NCI-H128 (cell line): ENCODE data around the gene IDS.
"Not testable (repeated sequence)": the region's sequence is repeated elsewhere in the genome, so short reads cannot be mapped to it uniquely, and the experiment has no call there.

ENCODE experiments used
- DNase-seq: peaks from one replicate; lab custom pipeline; 2025; ENCODE audit not compliant: unreplicated experiment; lab: John Stamatoyannopoulos, UW

The IDS gene

DNA sequence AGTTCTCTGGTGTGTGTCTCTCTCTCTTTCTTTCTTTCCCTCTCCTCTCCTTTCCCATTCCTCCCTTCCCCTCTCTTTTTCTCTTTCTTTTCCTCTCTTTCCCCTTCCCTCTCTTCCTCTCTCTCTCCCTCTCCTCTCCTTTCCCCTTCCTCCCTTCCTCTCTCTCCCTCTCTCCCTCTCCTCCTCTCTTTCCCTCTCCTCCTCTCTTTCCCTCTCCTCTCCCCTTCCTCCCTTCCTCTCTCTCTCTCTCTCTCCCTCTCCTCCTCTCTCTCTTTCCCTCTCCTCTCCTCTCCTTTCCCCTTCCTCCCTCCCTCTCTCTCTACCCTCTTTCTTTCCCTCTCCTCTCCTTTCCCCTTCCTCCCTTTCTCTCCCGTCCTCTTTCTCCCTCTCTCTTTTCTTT is 23.3 kb upstream of the IDS start:
- DNase-seq, result no peak

DNA sequence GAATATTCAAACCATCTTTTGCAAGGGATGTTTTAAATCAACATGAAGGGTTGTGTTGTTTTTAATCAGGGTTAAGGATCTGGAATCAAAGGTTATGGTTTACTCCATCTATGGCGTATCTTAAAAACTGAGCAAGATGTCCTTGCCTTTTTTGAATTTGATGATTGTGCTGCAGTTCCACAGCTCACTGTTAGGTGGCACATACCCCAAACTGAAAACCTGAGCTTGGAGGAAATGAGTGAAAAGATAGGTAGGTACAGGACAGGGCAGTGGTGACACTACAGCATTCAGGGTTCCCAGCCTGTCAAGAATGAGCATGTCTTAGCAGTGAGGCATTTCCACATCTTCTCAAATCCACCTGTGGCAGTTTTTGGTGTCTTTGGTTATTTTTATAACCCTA is 22.6 kb upstream of the IDS start:
- DNase-seq, result no peak

DNA sequence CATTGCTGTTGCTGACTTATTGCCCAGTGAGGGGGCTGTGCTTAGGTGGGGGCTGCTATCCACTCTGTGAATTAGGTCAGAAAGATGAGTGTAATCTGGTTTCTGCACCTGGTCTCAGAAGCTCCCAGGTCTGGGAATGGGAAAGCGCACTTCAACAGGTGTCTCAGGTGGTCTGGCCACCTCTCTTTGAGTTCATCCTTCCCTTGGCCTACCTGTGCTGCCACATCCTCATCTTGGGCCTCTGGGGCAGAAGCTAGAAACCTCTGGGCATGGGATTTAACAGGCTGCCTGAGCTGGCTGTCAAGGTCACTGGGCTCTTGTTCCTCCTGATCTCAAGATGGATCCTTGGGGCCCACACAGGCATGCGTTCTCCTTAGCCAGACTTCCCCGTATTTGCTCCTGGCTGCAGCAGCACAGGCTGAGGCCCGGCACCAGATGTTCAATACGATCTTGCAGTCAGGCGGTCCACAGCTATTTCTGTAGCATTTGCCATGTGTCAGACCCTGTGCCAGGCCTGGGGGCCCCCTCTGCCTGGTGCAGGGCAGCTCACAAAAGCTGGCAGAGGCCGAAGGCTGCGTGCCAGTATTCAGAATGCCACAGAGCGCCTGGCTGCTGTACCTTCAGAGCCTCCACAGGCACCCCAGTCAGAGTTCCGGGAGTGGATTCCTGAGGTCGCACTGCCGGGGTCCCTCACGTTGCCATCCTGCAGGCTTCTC is 21.4 kb upstream of the IDS start:
- not testable (repeated sequence) for DNase-seq

DNA sequence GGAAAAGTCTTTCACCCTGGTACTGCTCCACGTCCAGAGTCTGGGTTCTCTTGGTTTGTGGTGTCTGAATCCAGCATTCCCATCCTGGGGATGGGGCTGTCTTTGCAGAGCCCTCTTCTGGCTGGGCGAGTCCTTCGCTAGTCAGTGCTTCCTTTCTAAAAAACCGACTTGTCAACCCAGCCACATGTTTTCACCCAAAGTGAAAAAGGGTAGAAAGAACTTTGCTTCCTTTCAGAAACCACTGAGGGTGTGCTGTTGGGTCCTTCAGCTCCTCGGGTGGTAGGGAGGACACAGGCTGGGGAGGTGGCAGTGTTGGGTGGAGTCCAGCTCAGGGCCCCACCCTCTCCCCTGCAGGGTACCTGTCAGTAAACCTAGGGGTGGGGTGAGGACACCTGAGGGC is 20.8 kb upstream of the IDS start:
- DNase-seq, result not testable (repeated sequence)

DNA sequence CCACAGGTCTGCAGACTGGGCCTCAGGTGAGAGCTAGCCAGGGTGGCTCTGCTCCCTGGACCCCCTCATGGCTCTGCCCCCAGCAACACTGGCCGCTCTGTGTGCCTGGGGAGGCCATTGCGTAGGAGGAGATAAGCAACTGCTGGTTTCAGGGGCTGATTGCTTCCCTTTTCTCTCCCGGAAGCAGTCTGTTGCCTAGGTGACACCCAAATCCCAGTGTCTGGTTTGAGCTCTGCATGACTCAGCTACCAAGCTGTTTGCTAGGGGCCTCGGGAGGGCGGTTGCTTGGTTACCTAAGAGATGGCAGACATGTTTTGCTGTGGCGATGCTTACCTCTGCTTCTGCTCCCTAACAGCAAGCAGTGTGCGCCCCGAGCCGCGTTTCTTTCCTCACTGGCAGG is 20.3 kb upstream of the IDS start:
- not testable (repeated sequence) for DNase-seq

DNA sequence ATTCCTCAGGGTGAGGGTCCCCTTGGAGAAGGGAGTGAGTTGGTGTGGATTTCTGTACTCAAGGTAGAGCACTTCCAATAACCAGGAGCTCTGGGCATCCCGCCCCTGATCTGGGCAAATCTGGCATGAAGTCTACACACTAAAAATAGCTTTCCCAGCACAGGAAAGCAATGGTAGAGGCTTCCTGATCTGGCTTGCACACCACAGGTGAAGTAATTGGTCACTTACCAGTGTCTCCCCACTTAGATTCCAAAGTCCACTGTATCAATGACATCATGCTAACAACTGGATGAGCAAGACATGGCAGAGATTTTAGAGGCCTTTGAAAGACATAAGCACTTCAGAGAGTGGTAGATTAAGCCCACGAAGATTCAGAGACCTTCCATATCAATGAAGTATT is 17.8 kb upstream of the IDS start:
- DNase-seq, result no peak

DNA sequence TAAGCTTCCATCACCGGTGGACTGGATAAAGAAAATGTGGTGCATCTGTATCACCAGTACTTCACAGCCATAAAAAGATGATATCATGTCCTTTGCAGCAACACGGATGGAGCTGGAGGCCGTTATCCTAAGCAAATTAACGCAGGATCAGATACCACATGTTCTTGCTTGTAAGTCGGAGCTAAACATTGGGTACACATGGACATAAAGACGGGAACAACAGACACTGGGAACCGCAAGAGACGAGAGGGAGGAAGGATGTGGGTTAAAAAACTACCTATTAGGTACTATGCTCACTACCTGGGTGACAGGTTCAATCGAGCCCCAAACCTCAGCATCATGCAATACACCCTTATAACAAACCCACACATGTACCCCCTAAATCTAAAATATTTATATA is 16.3 kb upstream of the IDS start:
- no peak for DNase-seq

DNA sequence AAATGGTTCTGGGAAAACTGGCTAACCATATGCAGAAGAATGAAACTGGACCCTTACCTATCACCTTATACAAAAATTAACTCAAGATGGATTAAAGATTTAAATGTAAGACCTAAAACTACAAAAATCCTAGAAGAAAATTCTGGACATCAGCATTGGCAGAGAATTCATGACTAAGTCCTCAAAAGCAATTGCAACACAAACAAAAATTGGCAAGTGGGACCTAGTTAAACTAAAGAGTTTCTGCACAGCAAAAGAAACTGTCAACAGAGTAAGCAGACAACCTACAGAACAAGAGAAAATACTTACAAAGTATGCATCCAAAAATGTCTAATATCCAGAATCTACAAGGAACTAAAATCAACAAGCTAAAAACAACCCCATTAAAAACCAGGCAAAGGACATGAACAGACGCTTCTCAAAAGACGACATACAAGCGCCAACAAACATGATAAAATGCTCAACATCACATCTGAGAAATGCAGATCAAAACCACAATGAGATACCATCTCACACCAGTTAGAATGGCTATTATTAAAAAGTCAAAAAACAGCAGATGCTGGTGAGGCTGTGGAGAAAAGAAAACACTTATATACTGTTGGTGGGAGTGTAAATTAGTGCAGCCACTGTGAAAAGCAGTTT is 15.7 kb upstream of the IDS start:
- not testable (repeated sequence) for DNase-seq

DNA sequence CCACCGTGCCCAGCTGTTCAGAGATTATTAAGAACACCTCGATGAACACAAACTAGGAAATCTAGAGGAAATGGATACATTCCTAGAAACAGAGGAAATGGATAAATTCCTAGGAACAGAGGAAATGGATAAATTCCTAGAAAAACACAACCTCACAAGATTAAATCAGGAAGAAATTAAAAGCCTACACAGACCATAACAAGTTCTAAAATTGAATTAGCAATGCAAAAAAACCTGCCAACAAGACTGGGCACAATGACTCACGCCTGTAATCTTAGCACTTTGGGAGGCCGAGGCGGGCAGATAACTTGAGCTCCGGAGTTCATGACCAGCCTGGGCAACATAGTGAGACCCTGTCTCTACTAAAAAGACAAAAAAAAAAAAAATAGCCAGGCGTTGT is 13.1 kb upstream of the IDS start:
- no peak for DNase-seq

DNA sequence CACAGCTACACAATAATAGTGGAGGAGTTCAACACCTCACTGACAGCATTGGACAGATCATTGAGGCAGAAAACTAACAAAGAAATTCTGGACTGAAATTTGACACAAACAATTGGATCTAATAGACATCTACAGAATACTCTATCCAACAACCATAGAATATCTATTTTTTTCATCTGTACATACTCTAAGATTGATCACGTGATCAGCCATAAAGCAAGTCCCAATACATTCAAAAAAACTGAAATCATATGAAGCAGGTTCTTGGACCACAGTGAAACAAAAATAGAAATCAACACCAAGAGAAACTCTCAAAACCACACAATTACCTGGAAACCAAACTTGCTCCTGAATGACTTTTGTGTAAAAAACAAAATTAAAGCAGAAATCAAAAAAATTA is 12.2 kb upstream of the IDS start:
- no peak for DNase-seq

DNA sequence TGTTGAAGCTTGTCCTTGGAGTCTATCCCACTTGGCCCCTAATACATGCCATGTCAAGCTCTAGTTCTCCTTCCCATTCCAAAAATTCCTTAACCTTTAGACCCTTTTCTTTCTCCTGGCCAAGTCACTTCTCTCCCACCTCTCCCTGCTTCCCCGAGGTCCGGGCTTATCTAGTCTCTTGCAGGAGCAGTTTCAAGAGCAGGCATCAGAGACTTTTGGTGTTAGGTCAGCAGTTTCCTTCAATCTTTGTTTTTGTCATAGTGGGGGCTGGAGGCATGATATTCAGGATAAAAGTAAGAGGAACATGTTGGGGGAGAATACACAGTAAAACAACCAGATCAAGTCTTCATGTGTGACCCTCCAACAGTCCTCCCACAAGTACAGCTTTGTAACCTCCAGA is 11.5 kb upstream of the IDS start:
- no peak for DNase-seq

DNA sequence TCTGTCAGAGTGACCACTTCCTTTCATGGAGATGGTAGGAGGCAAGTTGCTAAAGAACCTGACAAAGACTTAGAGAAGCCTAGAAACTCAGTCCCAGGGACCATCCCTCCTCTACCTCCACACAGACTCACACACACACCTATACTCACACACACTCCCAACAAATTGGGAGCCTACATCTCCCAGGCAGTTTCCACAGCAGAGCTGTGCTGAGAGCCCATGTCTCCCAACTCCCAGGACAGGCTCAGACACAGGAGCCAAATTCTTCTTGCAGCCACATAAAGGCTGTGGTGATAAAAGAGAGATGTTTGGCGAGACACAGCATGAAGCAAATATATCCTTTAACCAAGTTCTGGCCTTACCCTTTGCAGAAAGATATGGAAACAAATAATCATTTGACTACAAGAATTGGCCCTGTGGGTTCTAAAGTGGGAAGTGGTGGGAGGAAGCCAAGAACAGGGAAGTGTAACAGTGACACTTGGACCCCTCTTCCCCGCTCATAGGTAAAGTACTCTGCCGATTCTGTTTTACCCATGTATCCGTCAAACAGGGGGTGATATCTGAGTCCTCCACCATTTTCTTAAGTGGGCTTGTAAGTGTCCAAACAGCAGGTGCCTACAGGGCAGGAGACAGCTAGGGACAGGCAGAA is 11.0 kb upstream of the IDS start:
- DNase-seq, result no peak

DNA sequence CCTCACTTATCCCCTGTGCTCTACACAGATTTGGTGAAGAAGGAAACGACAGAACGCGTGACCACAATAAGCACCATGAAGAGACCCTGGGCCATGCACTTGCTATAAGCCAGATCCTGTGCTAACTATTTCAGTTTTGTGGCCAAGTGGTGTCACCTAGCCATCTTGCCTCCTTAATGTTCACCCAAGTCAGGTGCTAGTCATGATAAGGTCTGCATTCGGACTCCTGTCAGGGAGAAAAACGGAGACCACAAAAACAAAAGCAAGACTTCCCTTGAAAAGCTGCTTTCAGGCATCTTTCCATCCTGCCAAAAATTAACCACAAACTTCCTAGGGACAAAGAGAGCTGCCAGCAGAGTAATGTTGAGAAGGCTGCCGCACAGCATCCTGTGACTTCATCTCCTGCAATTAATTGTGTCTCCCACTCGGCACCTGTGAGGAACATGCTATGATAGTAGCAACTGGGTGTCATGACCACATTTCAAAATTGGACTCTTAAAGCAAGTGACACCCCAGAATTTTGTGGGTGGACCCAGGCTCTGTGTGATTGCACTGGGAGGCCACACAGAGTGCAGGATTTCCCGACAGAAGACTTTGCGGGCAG is 8.8 kb upstream of the IDS start:
- DNase-seq, result no peak

DNA sequence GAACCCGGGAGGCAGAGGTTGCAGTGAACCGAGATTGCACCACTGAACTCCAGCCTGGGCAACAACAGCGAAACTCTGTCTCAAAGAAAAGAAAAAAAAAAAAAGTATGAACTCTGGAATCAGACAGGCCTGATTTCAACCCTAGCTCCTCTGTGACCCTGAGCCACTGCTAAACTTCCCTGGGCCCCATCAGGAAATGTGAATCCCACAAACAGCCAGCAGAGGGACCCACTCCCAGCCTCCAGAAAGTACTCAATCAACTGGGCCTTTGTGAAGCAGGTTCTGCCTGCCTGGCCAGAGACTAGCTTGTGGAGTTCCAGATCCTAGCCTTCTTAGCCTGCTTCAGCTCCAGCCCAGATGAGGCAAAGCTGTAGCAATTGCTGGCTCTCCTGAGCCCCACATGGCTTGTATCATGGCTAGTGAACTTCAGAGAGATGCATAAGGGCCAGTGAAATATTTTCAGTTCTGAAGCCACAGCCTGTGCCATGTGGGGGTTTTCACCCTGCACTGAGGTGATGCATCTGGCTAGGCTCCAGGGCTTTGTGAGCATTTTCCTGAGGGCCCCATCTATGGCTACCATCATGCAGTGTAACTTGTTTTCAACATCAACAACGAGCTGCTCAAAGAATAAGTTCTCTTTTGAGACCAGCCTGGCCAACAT is 7.2 kb upstream of the IDS start:
- DNase-seq, result peak; percentile 13

DNA sequence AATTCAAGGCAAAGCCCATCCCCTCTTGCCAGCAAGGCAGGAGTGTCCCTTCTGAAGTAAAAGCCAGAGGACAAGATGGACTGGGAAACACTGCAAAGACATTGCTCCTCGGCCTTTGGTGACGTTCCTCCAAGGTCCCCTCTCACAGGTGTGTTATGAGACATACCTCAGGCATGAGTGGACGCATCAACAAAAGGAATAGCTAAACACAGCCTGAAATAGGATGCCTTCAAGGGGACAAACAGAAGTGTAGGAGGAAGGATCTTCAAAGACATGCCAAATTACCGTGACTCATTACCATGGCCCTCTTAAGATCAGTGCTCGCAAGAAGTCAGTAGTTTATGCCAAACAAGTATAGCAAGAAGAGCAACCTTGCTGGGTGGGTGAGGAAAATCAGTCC is 6.0 kb upstream of the IDS start:
- DNase-seq, result no peak

DNA sequence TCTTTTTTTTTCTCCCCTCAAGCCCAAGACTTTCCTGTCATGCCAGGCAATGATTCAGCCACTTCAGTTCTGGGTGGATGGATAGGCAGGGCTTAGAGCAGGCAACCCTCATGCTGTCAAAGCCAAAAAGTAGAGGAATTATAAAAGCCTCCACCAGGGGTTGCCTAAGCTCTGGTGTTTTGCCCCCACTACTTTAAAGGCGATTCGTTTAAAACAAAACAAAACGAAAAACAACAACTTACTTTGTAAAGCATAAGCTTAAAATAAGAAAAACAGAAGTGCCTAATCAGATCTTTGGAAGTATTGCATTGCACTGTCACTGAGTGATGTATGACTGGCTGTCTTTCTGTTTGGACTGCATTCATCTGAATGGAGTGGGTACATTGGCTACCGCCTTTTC is 5.3 kb upstream of the IDS start:
- no peak for DNase-seq

DNA sequence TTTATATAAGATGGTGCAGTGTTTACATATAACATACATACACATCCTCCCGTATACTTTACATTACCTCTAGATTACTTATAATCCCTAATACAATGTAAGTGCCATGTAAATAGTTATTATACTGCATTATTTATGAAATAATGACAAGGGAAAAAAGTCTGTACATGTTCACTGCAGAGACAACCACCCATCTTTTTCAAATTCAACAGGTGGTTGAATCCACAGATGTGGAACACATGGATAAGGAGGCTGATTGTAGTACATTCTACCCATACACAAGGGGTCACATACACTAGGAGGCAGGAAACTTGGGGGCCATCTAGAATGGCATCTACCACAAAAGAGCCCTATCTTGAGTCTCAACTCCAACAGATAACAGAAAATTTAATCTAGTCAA is 3.4 kb upstream of the IDS start:
- DNase-seq, result no peak

DNA sequence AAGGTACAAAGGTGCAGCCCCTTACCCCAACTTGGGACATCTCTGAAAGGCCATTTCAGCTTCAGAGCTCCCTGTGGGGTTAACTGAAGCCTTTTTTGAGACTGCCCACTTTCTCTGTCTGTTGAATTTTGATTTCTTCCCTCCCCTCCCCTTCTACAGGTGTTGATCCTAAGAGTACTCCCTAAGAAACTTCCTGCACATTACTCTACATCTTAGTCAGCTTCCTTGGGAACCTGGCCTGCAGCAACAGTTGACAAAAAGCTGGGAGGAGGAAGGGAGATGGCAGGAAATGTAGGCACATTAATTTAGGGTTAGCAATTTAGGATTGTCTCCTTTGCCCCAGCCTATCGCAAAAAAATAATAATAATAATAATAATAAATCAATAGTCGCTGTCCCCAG is 1.2 kb upstream of the IDS start:
- no peak for DNase-seq

DNA sequence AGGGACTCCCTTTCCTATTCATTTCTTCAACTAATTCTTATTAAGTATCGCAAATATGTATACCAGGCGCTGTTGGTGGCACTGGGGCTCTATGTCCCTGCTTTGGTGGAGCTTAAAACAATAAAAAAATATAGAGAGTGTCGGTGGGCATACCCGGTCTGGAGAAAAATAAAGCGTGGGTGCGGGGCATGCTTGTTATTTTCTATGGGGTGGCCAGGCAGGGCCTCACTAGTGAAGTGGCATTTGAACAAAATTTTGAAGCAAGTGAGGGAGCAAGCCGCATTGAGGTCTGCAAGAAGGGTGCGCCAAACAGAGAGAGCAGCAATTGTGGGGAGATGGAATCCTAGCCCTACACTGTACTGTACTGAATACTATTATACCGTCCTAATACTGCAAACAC is 565 bp upstream of the IDS start:
- DNase-seq, result no peak

DNA sequence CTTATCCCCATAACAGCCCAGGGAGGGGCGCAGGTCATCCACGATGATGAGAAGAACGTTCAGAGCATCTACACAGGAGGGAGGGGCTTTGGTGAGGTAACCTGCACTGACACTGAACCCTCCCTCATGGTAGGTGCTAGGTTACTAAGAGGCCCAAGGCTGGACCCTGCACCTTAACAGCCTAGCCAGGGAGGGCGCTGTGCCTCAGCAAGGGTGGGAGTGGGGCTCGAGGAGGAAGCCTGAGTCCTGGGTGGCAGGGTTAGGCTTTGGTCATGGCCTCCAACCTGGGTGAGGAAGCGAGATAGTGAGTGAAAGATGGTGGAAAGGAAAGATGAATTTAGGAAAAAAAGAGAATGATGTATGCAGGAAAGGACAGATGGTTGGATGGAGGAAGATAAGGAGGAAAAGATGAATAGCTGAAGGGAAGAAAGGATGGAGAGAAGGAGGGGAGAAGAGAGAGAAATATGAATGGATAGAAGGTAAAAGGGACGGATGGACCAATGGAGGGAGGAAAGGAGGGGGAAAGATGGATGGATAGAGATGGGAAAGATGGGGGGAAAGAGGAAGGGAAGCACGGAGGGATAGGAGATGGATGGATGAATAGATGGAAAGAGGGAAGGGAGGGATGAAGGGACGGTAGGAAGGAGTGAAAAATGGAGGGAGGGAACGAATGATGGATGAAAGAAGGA is 736 bp downstream of the IDS start:
- peak; percentile 1 for DNase-seq

DNA sequence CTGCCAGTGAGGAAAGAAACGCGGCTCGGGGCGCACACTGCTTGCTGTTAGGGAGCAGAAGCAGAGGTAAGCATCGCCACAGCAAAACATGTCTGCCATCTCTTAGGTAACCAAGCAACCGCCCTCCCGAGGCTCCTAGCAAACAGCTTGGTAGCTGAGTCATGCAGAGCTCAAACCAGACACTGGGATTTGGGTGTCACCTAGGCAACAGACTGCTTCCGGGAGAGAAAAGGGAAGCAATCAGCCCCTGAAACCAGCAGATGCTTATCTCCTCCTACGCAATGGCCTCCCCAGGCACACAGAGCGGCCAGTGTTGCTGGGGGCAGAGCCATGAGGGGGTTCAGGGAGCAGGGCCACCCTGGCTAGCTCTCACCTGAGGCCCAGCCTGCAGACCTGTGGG is 1.7 kb downstream of the IDS start:
- not testable (repeated sequence) for DNase-seq
